ENCODE results near the gene BCOR.
A peak's percentile ranks its signal among the peaks of the same experiment; 100 is the strongest.

BCOR gene

DNA sequence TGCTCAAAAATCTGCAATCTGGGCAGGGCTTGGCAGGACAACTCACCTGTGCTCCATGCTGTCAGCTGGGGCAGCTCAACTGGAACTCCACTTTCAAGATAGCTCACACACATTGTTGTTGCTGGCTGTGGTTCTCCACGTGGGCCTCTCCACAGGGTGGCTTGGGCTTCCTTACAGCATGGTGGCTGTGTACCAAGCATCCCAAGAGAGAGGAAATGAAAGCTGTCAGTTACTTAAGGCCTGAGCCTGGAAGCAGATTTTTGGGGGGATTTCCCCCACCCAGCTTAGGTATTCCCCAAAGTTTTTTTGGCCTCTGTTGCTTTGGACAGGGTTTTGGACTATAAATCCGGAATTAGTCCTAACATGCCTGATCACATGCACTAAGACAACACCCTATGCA is 81.0 kb downstream of the BCOR start:
- DNase-seq, result no peak

DNA sequence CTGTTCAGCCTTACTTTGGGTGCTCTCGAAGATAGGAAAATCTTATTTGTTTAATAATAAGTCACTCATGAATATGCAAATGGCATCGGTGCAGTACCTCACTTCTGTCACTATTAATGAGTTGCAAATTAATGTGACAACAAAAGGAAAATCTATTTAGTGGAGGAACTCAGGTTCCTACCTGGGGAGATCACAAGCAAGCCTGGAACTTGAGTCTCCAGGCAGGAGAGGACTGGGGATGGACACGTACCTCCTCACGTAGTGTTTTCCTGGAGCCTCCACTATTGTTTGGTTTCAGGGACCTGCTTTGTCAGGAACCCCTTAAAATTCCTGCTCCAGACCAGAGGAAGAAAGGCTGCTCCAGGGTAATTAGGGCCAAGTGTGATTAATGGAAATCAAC is 82.1 kb downstream of the BCOR start:
- no peak for DNase-seq

DNA sequence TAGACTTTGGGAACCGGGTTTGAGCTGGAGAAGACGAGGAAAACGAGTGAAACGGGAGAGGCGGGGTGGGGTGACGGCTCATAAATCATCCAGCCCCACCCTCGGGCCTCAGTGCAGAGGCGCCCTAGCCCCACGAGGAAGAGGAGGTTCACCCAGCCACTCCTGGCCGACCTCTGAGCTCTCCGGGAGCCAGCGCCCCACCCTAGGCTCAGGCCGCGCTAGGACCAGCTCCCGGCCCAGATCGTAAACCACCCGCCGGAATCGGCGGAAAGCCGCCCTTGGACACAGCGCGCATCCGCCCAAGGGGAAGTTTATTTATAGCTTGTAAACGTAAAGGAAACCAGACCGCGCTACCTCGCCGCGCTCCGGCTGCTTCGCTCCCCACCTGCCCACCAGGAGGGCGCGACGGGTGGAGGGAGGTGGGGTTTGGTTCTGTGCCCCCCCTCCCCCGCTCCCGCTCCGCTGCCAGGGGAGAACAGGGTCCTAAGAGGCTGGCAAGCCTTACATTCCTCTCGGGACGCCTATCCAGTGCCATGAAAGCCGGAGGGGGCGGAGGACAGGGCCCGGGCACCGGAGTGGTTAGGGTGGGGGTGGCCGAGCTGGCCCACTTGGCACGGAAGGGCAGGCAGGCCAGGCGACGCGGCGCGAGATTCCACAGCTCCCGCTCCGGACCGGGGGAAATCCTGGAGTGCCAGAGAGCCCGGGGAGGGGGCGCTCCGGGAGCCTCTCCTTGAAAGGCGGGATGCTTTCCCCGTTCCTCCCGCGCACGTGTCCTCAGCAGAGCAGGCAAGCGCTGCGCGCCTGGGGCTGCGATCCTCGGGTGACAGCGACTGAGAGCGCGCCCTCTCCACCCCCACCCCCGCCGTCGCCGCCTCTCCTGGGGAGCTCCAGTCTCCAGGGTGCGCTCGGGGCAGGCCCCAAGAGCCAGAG is 84.2 kb downstream of the BCOR start:
- peak; percentile 56 for DNase-seq

DNA sequence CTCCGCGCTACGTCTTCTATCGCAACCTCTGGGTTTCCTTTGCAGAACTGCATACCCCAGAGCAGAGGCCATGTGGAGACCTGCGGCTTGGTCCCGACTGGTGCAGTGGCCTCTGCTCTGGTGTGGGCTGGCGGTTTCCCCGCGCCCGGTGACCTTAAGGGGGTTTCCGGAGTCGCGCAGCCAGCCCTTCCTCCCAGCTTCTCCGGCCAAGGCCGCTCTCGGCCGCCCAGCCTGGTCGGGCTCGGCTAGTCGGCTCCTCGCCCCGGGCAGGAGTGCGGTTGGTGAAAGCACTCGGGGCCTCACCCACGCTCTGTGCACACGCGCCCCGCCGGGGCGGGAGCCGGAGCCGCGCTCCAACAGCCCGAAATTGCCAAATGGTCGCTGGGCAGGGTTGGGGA is 84.9 kb downstream of the BCOR start:
- no peak for DNase-seq

DNA sequence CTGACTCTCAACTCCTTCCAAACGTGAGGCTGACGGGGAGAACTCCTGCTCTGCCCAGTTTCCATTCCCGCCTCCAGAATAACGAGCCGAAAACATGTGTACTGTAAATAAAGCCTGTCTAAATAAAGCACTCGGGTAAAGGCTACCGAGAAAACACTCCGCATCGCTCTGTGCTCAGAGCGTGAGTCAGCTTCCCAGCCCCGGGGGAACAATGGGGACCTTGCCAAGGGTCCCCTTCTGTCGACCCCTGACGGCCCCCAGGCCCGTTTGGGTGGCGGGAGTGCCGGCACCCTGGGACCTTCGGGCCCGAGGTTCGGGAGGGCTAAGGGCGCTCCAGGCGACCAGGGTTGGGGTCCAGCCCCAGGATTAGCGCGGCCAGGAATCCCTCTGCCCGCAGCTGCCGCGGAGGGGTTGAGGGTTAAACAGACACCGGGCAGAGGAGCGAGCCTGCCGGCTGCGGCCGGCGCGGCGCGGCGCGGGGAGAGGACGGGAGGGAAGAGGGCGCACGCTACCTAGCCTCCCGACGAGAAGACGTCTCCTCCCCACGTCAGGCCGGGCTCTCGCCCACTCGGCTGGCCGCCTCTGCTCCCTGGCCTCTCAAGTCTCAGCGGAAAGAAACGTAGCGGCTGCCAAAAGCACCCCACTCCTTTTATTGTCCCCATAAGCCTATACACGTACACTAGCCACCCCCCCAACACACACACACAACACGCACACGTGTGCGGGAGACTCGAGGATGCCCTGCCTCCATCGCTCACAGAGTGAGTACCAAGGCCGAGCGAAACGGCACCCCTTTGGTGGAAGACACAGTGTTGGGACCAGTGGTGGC is 85.5 kb downstream of the BCOR start:
- DNase-seq, result no peak

DNA sequence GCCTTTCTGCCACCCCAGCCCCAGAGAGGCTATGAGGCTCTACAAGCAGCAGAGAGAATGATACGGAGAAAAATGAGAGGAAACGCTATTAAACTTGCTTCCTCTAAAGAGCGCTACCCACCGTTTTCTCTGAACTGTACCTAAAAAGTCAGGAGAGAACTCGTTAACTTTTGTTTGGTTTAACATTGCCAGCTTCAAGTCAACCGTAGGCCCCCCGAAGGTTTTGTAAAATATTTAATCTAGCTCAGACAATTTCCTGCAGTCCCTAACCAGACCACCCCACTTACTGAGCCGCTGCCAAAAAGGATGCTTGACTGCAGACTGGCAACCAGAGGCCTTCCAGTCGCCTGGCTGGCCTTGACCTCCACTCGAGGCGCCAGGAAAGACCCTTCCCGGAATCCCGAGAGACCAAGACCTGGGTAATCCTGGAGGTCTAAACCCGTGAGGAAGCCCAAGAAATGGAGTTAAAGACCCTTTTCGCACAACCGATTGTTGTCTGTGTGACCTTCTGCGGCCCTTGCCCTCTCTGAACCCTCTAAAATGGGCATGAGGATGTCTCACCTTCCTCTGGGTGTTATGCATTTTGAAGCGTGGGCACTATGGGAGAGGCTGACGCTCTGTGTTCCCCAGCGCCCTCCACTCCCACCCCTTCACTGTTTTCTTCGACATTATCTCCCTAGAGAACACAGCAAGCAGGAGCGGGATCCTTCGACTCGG is 86.3 kb downstream of the BCOR start:
- DNase-seq, result no peak

DNA sequence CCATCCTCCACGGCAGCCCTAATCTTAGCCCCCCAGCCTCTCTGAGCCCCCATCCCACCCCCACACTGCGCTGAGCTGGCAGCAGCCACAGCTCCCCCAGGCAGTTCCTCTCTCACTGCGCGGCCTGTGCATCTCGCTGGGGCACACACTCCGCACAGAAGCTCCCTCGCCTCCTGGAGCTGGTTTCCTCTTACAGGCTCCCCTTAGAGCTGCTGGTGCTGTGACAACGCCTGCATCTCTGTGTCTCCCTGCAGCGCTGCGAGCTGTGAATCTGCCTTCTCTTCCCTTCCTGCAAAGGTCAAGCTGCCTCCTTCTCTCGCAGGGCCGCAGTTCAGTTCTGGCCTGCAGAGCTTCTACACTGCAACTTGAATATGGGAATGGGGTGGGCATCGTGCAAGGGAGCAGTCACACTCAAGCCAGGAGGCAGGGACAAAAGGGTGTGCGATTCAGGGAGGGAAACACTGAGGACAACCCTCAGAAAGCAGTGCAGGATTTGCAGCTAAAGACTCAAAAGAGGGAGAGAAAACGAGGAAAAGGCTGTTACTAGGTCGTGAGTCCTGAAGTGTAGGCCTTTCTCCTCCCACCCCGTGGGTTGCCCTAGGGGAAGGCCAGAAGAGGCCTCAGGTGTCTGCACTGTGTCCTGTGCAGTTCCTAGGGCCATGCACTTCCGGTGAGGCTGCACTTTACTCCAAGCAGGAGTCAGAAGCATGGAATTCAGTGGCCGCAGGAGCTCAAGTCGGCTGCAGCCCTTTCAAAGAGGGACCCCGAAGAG is 87.0 kb downstream of the BCOR start:
- DNase-seq, result no peak

DNA sequence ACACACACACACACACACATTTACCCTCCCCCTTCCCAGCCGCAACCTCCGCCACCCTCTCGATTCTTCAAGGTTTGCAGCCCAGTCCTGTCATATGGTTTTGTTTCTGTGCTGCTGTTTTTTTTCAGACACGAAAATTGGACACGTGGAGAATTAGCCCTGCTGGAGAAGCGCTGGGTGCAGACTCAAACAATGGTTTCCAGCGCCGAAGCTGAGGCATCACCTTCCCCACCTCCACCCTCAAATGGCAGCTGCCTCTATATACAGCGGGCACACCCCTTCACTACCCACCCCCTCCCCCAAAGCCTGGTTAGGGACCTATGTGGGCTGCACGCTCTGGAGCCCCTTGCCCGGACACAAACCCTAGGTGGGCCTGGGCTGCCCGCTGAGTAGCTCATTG is 87.9 kb downstream of the BCOR start:
- DNase-seq, result no peak

DNA sequence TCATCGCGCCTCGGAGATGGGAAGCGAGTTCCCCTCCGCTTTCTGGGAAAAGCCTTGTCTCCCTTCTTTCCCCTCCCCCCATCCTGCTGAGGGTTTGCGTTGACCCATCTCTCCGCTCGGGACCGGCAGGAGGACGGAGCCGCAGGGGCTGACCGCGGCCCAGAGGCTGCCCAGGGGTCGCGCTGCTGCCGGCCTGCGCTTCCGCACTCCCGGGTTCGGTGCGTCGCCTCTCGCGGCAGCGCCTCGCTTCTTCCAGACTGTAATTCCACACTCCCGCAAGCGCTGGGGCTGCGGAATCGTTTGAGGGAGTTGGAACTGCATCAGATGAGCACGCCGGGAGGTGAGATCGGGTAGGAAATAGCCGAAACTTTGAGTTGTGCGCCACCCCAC is 88.3 kb downstream of the BCOR start:
- no peak for DNase-seq

DNA sequence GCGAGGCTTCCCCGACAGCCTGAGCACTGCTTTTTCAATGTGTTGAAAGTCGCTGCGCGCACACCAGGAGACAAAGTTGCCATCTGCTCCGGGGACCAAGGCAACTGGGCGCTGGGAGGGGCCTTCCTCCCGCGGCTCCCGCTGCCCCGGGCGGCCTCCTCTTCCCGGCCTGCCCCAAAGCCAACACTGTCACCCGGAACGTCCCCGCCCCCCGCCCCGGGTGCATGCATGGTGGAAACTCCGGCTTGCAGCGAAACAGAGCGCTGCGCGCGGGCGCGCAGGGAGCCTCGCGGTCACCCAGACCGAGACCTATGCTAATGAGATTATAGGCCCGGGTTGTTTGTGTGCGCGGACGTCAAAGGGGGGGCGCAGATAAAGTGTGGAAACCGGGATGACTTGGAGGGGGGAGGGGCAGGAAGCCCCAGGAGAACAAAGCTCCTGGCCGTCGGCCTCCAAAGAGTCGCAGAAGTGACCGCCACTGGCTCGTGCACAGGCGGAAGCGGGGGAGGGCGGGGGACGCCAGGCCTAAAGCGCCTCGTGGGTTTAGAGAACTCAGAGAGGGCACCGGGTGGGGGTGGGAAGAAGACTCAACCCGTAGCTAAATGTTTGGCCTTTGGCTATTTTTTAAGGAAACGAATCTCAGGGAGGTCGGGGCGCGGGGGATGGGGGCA is 88.8 kb downstream of the BCOR start:
- no peak for DNase-seq

DNA sequence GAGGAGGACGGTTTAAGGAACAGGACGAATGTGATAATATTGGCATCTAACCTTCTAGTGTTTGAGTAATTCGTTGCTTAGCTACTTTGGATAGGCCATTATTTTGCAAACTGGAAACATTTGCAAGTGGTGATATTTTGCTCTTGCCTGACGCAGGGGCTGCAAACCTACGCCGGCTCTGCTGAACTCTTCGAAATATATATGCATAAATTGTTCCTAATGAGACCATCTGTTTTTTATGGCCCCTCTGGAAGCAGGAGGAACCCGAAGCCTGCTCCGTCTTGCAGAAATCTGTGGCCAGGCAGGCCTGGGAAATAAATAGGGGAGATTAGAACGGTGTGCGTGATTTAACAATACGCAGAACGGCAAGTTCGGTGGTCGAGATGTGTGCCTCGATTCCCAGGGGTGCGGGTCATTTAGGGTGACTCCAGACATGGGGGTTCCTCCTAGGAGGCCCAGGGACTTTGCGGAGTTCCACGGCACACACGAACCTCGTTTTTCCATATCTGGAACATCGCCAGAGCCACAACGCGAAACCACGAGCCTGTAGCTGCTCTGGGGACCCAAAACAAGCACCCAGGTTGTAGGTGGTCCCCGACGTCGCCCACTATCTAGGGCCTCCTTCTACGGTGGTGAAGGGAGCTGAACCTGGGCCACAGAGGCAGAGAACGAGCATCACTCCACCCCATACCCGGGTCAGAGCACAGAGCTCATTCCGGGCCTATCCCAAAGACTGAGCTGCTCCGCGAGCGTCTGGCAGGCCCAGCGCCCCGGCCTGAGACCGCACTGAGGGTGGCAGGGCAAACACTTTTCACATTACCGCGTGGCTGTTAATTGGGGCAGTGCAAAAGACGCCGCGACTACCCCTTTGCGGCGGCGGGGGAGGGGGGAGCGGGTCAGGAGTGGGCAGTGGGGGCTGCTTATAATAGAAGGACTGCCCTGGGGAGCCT is 89.7 kb downstream of the BCOR start:
- DNase-seq, result no peak

DNA sequence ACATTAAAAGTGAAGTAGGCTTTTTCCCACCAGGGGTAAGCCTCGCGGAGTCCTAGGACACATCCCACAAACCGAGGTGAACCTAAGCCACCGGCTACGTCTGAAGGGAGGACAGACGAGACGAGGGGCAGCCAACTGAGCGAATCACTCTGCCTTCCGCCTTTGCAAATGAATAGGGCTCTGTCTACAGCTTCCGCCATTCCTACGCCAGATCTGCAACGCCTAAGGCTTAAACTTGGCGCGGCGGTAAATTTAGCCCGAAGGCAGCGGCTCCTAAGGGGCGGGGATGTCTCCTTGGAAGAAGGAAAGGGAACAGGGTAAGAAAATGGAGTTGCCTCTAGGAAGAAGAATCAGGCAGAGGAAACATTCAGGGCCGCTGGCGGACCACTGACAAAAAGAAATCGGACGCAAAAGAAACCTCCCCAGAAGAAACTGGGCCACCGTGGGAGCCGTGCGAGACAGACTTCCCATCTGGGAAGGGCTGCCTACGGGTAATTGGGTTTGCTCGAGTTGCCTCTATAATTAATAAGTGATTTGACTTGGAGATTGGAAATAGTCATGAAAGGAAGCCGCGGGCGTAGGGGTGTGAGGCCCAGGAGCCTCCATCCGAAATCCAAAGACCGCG is 90.5 kb downstream of the BCOR start:
- DNase-seq, result no peak

DNA sequence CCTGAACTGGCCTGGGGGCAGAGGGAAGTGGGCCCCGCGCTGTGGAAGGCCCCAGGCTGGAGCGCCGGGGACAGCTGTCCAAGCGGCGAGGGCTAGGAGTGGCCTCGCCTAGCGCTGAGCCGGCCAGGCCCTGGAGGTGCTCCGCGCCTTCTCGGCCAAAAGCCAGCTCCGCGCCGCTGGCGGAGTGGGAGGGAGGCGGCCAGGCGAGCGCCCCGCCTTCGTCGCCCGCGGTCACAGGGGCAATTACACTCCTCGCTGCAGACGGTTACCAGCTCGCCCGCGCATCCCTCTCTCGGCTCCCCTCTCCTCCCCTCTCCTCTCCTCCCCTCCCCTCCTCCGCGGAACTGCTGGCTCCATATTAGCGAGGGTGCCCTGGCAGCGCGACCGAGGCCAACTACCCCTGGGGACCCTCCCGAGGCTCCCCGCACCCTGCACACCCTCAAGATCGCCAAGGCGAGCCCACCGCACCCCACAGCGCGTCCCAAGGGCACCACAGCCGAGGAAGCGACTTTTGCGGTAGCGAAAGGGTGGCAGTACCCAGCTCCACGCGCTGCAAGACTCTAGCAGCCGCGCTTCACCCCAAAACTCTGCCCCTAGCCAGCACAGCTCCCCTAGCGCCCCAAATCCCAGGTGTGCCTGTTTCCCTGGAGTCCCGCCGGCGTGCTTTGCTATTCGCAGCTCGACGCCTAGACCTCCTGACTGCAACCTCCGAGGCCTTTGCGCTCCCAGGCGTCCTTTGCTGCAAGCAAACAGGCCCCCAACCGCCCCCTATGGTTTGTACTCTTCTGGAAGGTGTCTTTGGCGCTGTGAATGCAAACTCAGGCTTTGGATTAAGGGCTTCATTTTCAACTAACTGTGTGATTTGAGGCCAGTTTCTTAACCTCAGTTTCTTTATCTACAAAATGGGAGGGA is 91.4 kb downstream of the BCOR start:
- DNase-seq, result no peak

DNA sequence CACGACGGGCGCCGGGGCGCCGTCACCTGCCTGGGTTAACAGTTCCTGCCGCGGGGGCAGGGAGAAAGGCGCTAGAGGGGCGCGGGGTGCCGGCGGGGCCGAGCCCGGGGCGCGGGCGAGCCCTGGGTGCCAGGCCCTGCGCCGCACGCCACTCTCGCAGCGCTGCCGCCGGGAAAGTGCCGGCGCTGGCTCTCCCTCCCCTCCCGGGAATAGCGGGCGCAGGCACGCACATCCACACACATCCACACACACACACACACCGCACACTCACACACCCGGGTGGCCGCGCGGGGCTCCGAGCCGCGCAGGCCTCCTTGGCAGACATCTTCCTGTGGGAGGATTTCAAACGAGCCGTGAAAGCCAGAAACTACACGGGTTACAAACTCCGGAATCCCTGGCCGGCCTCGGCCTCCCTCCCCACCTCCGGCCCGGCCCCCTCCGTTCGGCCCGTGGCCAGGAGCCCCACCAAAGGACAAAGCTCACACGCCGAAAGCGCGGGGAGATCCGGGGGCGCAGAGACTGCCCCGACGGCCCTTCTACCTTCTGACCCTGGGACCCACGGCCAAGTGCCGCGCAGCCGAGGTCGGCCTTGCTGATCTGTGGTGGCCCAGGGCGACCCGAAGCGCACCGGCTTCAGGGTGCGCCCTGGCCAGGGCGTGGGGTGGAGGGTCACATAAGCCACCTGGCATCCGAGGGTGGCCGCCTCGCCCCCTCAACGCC is 92.3 kb downstream of the BCOR start:
- DNase-seq, result no peak

DNA sequence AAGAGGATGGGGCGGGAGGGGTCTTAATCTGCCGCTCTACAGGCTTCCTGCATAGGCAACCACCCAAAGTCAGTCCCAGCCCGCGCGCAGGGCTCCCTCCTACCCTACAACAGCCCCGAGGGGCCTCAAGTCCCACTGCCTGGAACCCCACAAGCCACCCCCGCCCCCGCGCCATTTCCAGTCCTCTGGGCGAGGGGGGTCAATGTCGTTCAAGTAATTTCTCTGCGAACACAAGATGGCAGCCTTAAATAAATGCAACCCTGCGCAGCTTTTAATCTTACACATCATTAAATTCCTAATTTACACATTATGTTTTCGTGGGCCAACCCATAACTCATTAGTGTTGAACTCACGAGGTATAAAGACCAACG is 92.9 kb downstream of the BCOR start:
- no peak for DNase-seq

DNA sequence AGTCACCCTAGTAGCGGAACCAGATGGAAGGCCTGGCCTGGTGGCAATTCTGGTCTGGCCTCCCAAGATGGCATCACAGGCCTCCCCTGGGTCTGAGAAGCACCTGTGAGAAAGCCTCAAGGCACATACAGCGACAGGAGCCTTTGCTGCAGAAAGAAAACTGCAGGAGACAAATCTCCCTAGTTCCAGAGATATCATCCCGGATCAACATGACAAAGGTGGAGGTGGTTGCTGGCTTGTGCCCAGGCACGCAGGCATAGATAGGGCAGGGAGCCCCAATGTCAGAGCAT is 93.6 kb downstream of the BCOR start:
- no peak for DNase-seq

DNA sequence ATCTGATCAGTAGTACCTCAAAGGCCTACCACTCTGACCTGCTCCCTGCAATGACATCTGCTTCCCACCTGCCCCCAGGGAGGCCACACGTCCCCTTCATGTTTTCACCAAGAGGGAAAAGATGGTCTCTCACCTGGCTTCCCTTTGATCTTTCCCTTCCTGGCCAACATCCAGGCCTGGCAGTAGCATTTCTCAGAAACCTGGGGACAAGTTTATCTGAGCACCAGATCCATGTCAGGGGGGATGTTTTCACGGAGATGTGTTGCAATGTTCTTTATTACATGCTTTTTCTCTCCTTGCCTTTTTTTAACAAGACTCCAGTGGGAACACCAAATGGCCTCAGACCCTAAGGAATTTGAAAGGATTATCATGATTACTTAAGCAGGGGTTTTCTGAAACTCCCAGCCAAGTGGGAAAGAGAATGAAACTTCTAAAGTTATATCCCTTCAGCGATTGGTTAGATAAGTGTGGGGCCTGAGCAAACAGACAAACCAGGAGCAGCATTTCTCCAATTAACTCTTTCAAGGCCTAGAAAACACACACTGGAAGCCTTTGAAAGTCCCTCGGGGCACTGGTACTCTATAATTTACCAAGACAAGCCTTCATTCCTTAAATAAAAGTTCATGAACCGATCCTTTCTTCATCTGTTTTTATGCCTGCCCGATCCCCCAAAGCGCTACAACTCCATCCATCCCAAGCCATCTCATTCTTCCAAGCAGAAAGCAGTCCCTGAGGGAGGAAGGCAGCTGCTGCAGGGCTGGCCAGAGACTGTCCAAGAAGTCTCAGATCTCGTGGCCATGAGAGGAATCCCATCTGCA is 94.1 kb downstream of the BCOR start:
- no peak for DNase-seq

DNA sequence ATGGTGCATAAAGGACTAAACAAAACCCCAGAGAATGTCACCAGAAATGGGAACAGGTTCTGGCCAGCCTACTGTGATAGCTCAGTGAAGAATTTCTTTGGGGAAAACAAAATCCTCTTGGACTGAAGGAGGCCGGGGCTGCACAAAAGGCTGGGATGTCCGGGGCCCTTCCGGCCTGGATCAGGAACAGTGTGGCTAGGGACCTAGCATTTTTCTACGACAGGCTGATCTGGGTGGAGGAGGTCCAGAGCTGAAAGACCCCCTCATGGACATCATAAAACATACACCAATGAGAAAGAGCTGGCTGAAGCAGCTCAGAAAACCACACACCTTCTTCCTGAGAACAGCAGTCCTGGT is 94.7 kb downstream of the BCOR start:
- no peak for DNase-seq
